ENCODE data around the gene TRIM69. TPM values are rescaled to one million over a fixed set of nuclear protein-coding genes. Genes with fewer than 3 reads are reported as not detected.

Gene TRIM69
- total and polyA plus RNA-seq, 2 of the 8 experiments (the other 6 are each of a cell fraction or from before 2014, with no cell fraction given): 4.3 to 6.2 TPM

DNA sequence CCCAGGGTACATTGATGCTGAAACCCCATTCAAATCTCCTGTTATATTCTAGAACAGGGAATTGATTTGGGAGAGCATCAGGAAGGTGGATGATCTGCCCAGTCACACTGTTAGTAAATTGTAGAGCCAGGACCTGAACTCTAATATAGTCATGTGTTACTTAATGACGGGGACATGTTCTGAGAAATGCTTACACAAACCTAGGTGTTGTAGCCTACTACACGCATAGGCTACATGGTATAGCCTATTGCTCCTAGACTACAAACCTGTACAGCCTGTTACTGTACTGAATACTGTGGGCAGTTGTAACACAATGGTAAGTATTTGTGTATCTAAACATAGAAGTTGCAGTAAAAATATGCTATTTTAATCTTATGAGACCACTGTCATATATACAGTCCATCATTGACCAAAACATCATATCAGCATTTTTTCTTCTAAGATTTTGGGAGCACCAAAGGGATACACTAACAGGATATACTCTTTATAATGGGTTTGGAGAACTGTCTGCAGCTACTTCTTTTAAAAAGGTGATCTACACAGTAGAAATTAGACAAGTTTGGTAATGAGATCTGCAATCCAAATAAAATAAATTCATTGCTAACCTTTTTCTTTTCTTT, 19.2 kb upstream of the TRIM69 start:
- H3K23ac ChIP-seq (ENCODE audit: insufficient read length): no peak overlapping the region
- no peak for FAIRE-seq

More for the DNA sequence above, 19.2 kb upstream of the TRIM69 start:
- Histone ChIP-seq H3K4me3 (ENCODE audit: extremely low read depth in 1 of 4, insufficient read depth in 2 of 4, low read depth in 3 of 4, low read length in 4 of 4) (no peak overlapping the region), H2BK15ac (ENCODE audit: low read length) (no peak overlapping the region), H4K20me1 (replicated peaks in 1 of 2; ENCODE audit: control insufficient read depth in 1 of 2, insufficient read depth in 2 of 2, low read length in 2 of 2) (no peaks in the 10 kb centered on the region), H3K23me2 (ENCODE audit: low read depth, low read length) (no peaks in the 10 kb centered on the region; the same call in 1 of the 2 replicates), H3K79me2 (ENCODE audit: control insufficient read depth in 1 of 2, insufficient read depth in 2 of 2, low read length in 2 of 2) (peaks cover 0 to 9% of the 10 kb centered on the region in 2 experiments; a peak in 2 of 4 replicates), H3K4me2 (ENCODE audit: insufficient read depth in 1 of 2, low read depth in 2 of 2, low read length in 2 of 2) (no peak overlapping the region), H3K79me1 (ENCODE audit: low read depth, low read length) (no peaks in the 10 kb centered on the region), H2AFZ (ENCODE audit: low read length) (no peak overlapping the region), H4K5ac (ENCODE audit: insufficient read length, low read depth, low read length) (no peak overlapping the region), H3K4ac (replicated peaks; ENCODE audit: insufficient read length, low read depth, low read length) (no peak overlapping the region), H3K9me3 (ENCODE audit: insufficient read depth in 2 of 2, low read depth in 1 of 2, low read length in 1 of 2) (no peaks in the 10 kb centered on the region), H3K18ac (ENCODE audit: extremely low read depth, low read length) (no peak overlapping the region), H3K27ac (ENCODE audit: low read depth, low read length) (no peak overlapping the region), H3K9ac (replicated peaks in 1 of 4; ENCODE audit: extremely low read depth in 1 of 4, low read depth in 3 of 4, low read length in 3 of 4) (no peak overlapping the region), H2BK5ac (ENCODE audit: low read depth, low read length) (no peak overlapping the region), H3K36me3 (ENCODE audit: control insufficient read depth in 2 of 4, insufficient read depth in 4 of 4, low read length in 3 of 4) (peaks cover 2 to 25% (median 18%) of the 10 kb centered on the region in 4 experiments; a peak in 6 of 8 replicates), H4K91ac (replicated peaks; ENCODE audit: insufficient read length, low read length) (no peak overlapping the region), H2BK20ac (ENCODE audit: low read length) (no peak overlapping the region), H4K8ac (ENCODE audit: extremely low read depth, insufficient read depth, low read length) (no peak overlapping the region), H3K4me1 (replicated peaks in 1 of 4; ENCODE audit: control insufficient read depth in 3 of 4, insufficient read depth in 4 of 4, low read length in 3 of 4) (peaks cover 0 to 3% (median 0%) of the 10 kb centered on the region in 4 experiments; a peak in 1 of 7 replicates), H2AK5ac (ENCODE audit: low read depth, low read length) (no peak overlapping the region), H3K14ac (ENCODE audit: insufficient read length) (no peak overlapping the region), H3K56ac (replicated peaks; ENCODE audit: insufficient read length, low read depth, low read length) (no peak overlapping the region), H2BK120ac (replicated peaks; ENCODE audit: low read depth, low read length) (no peak overlapping the region), H2BK12ac (ENCODE audit: low read depth, low read length) (no peak overlapping the region), H3K27me3 (replicated peaks in 1 of 4; ENCODE audit: control insufficient read depth in 3 of 4, extremely low read depth in 1 of 4, insufficient read depth in 3 of 4, low read length in 3 of 4) (peaks cover 0 to 6% (median 4%) of the 10 kb centered on the region in 4 experiments; a peak in 5 of 7 replicates)
- POLR2A ChIA-PET (ENCODE audit: partially characterized antibody): interaction anchor here (1.1 to 1.3 kb wide), 2 partner anchors 10 to 19 kb away, joined by 3 read pairs; partner anchors contain the start of gene TRIM69
- WGBS, 2 experiments (ENCODE audit: extremely low coverage in 1 of 2, insufficient coverage in 1 of 2, insufficient read length in 1 of 2, insufficient replicate concordance in 2 of 2, low coverage in 1 of 2, low lambda C conversion rate in 2 of 2, missing lambda C conversion rate in 1 of 2): 91% methylated on average over 2 of the region's 2 CpGs; no CpG with 5 or more reads in 1 of the 2 experiments
- TF ChIP-seq SP1 (IDR thresholded peaks at IDR 0.05; ENCODE audit: low read depth, low read length) (no peak), RNF2 (IDR thresholded peaks at IDR 0.05; ENCODE audit: borderline replicate concordance, low read depth, low read length, missing control alignments, poor library complexity, severe bottlenecking) (no peak), FOSL1 (IDR thresholded peaks at IDR 0.05; ENCODE audit: insufficient read depth, low read depth, low read length) (no peak), BACH1 (IDR thresholded peaks at IDR 0.05; ENCODE audit: low read length) (no peak)
- DNase-seq (ENCODE audit: low read depth in 1 of 2, low spot score in 2 of 2): no peak
- CTCF ChIA-PET (ENCODE audit: partially characterized antibody): no interaction called here

Data from H1 (cell line).